Endothelial cell of umbilical vein (primary cell): ENCODE data around the gene ITGA6. TPM values are rescaled to one million over a fixed set of nuclear protein-coding genes. Genes with fewer than 3 reads are reported as not detected.
A peak's percentile ranks its signal among the peaks of the same experiment; 100 is the strongest.

Experiments used
- BruUV-seq: library from RNA; stranded (reverse); fragments of 400-500 nt; replicated peaks from 2 replicates; lab custom pipeline; 2021; lab: Mats Ljungman, UMichigan
- CTCF ChIA-PET: fragments of 300-600, 350-600 bp; sonication (Branson Sonifier 250); formaldehyde crosslinking; loops from one replicate; lab custom pipeline; 2021; ENCODE audit warnings: antibody characterized with exemption, inconsistent platforms; lab: Charles Lee
- POLR2A ChIA-PET: fragments of 300-600, 350-600 bp; sonication (Branson Sonifier 250); formaldehyde crosslinking; loops from one replicate; lab custom pipeline; 2021; ENCODE audit warnings: antibody characterized with exemption, inconsistent platforms; lab: Charles Lee
- DNase-seq: peaks from one replicate; pipeline ENCODE4 v3.0.0-alpha.2; 2011; ENCODE audit warnings: low read depth, low spot score
- FAIRE-seq: peaks from 2 replicates; lab custom pipeline; 2011; peaks lifted over from hg19 to GRCh38; lab: Jason Lieb, UNC
- H2AFZ ChIP-seq: 2 replicates; pipeline ENCODE4 v1.6.0; 2012; ENCODE audit warnings: low read depth, low read length, control low read depth, inconsistent platforms
- H3K27ac ChIP-seq: 2 replicates; pipeline ENCODE4 v1.5.1; 2011; ENCODE audit warnings: low read depth, mild to moderate bottlenecking, control low read depth, low read length, moderate library complexity; ENCODE audit not compliant: insufficient read depth
- H3K27me3 ChIP-seq, 2 experiments: 2 replicates each; pipeline versions ENCODE4 v1.6.0 to v1.6.1; 2011; ENCODE audit warnings: low read length in 2 of 2, mixed read lengths in 1 of 2; ENCODE audit not compliant: control insufficient read depth in 2 of 2, insufficient read depth in 2 of 2
- H3K36me3 ChIP-seq, 2 experiments: 2 replicates in 1 of 2; 3 replicates in 1 of 2; pipeline ENCODE4 v1.5.1; 2011; ENCODE audit warnings: low read length in 2 of 2, mild to moderate bottlenecking in 1 of 2, moderate library complexity in 1 of 2; ENCODE audit not compliant: control insufficient read depth in 2 of 2, insufficient read depth in 2 of 2; ENCODE audit errors: extremely low read depth in 1 of 2
- H3K4me1 ChIP-seq: 3 replicates; pipeline ENCODE4 v1.5.1; 2011; ENCODE audit warnings: mild to moderate bottlenecking, low read length; ENCODE audit not compliant: control insufficient read depth, insufficient read depth; ENCODE audit errors: extremely low read depth
- H3K4me2 ChIP-seq: 2 replicates; pipeline ENCODE4 v1.6.1; 2011; ENCODE audit warnings: low read length, control low read depth, mixed read lengths; ENCODE audit not compliant: insufficient read depth
- H3K4me3 ChIP-seq, 3 experiments: fragments of 200-600 bp in 1 of 3; sonication (generic), shearing (Covaris generic) in 1 of 3; replicated peaks in 1 of 3; 2 replicates each; pipeline ENCODE4 v1.5.1; 2011 to 2016; ENCODE audit warnings: control low read depth in 3 of 3, low read length in 3 of 3, mild to moderate bottlenecking in 2 of 3, inconsistent platforms in 1 of 3, low read depth in 1 of 3, moderate library complexity in 1 of 3; ENCODE audit not compliant: insufficient read depth in 1 of 3
- H3K79me2 ChIP-seq: 2 replicates; pipeline ENCODE4 v1.6.0; 2012; ENCODE audit warnings: low read length, inconsistent platforms; ENCODE audit not compliant: control insufficient read depth, insufficient read depth
- H3K9ac ChIP-seq: replicated peaks from 2 replicates; pipeline ENCODE3; 2011; ENCODE audit warnings: low read length, control low read depth; ENCODE audit not compliant: insufficient read depth; ENCODE audit errors: extremely low read depth
- H3K9me1 ChIP-seq: replicated peaks from 3 replicates; pipeline ENCODE4 v1.6.0; 2011; ENCODE audit warnings: mild to moderate bottlenecking, low read length; ENCODE audit not compliant: control insufficient read depth, insufficient read depth; ENCODE audit errors: extremely low read depth
- H3K9me3 ChIP-seq: replicated peaks from 2 replicates; pipeline ENCODE4 v1.5.1; 2012; ENCODE audit warnings: low read length, inconsistent platforms; ENCODE audit not compliant: control insufficient read depth, insufficient read depth
- H4K20me1 ChIP-seq: replicated peaks from 2 replicates; pipeline ENCODE3; 2011; ENCODE audit warnings: mild to moderate bottlenecking, low read length; ENCODE audit not compliant: control insufficient read depth, insufficient read depth; ENCODE audit errors: extremely low read depth
- FOS ChIP-seq: IDR thresholded peaks from 2 replicates; pipeline ENCODE4 v1.6.1; 2011; ENCODE audit warnings: mild to moderate bottlenecking, low read length, moderate library complexity, borderline replicate concordance; ENCODE audit not compliant: insufficient read depth
- JUN ChIP-seq: IDR thresholded peaks from 2 replicates; pipeline ENCODE4 v1.6.1; 2011; ENCODE audit warnings: borderline replicate concordance, low read depth; ENCODE audit not compliant: insufficient read length, insufficient read depth
- POLR2A ChIP-seq: IDR thresholded peaks from 2 replicates; pipeline ENCODE4 v1.6.1; 2012; ENCODE audit warnings: low read depth, mild to moderate bottlenecking, control low read depth, low read length
- dilution Hi-C: fragments of 300-500 bp; cut with MboI; formaldehyde crosslinking; loops from one replicate; pipeline ENCODE4 v1.15.0; 2019; ENCODE audit warnings: low sequenced_read_pairs; ENCODE audit not compliant: extremely low pct_ligation_motif_present
- intact Hi-C: fragments of 100-400 bp; cut with micrococcal nuclease; formaldehyde crosslinking; loops from one replicate; pipeline ENCODE4 v1.10.0; 2022
- polyA plus RNA-seq, 4 experiments: library from polyadenylated mRNA; depleted of rRNA in 3 of 4; stranded (reverse) in 3 of 4; unstranded in 1 of 4; fragments of >200 nt; gene quantifications; 2 replicates each; pipeline versions ENCODE4 v1.2.1 to v1.2.3, GENCODE V29; 2011 to 2012; ENCODE audit warnings: missing spikeins in 1 of 4
- total RNA-seq: library from RNA; stranded (reverse); gene quantifications from 2 replicates; pipeline ENCODE4 v1.2.3, GENCODE V29; 2021
- TF ChIP-seq, protein P1 (sequence below): IDR thresholded peaks from 2 replicates; pipeline ENCODE4 v1.6.1; 2011; ENCODE audit not compliant: insufficient read depth, insufficient read length
- TF ChIP-seq, protein P2 (sequence below), 2 donors: IDR thresholded peaks; 1 replicate in 1 of 2; 2 replicates in 1 of 2; pipeline ENCODE4 v1.5.1; 2011; ENCODE audit warnings: low read length in 2 of 2, mild to moderate bottlenecking in 2 of 2, moderate library complexity in 2 of 2, control low read depth in 1 of 2, inconsistent platforms in 1 of 2, low read depth in 1 of 2; ENCODE audit not compliant: insufficient read depth in 1 of 2; ENCODE audit errors: extremely low read depth in 1 of 2

ITGA6 gene
- total and polyA plus RNA-seq, 2 donors (not counting 3 experiments of a cell fraction or from before 2014, with no cell fraction given) = 24.9 to 208 TPM

DNA sequence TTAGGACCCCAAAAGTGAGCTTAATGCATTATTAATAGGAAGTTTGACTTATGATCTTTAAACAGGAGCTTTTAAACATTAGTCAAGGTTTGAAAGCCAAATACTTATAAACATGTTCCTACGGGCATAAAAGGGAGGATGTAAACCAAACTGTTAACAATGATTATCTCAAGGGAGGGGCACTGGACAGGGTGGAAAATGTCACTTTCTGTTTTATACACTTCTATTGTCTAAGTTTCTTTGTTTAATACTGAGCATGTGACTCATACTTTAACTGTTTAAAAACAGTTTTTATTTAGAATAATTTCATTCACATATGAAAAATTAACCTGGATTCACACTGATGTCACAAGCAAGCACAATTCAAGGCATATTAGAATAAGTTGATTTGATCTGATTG lies 18.3 kb upstream of the ITGA6 start:
- intact Hi-C loops (loop anchor here (2.0 kb wide), 1 partner anchor 124 kb away; no protein-coding TSS in a partner anchor), dilution Hi-C loops (no loop called here)
- ChIA-PET CTCF (interaction anchor here (0.9 to 1.9 kb wide), 2 partner anchors 23 to 53 kb away, joined by 3 to 6 read pairs; no protein-coding TSS in a partner anchor), POLR2A (no interaction called here)
- no peaks in the 10 kb centered on the region for H3K79me2 ChIP-seq
- peak overlapping the region; percentile 83 for H2AFZ ChIP-seq
- no peak for TF ChIP-seq POLR2A
- TF ChIP-seq JUN = peak; percentile 53
- TF ChIP-seq, protein P1, sequence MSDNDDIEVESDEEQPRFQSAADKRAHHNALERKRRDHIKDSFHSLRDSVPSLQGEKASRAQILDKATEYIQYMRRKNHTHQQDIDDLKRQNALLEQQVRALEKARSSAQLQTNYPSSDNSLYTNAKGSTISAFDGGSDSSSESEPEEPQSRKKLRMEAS = no peak
- peak; percentile 66 for TF ChIP-seq FOS
- TF ChIP-seq, protein P2, sequence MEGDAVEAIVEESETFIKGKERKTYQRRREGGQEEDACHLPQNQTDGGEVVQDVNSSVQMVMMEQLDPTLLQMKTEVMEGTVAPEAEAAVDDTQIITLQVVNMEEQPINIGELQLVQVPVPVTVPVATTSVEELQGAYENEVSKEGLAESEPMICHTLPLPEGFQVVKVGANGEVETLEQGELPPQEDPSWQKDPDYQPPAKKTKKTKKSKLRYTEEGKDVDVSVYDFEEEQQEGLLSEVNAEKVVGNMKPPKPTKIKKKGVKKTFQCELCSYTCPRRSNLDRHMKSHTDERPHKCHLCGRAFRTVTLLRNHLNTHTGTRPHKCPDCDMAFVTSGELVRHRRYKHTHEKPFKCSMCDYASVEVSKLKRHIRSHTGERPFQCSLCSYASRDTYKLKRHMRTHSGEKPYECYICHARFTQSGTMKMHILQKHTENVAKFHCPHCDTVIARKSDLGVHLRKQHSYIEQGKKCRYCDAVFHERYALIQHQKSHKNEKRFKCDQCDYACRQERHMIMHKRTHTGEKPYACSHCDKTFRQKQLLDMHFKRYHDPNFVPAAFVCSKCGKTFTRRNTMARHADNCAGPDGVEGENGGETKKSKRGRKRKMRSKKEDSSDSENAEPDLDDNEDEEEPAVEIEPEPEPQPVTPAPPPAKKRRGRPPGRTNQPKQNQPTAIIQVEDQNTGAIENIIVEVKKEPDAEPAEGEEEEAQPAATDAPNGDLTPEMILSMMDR (IDR thresholded peaks at IDR 0.05; ENCODE audit: extremely low read depth in 1 of 2, insufficient read depth in 1 of 2, low read depth in 1 of 2, low read length in 2 of 2) = no peak
- BruUV-seq = no TSS peak
- H3K27ac ChIP-seq = peak overlapping the region; percentile 21
- H4K20me1 ChIP-seq = no peaks in the 10 kb centered on the region
- FAIRE-seq (peak; percentile 74), DNase-seq (peak; percentile 85)
- peaks cover 33% of the 10 kb centered on the region for H3K4me1 ChIP-seq
- no peak overlapping the region for H3K4me3 ChIP-seq
- H3K4me2 ChIP-seq = peak overlapping the region; percentile 35
- H3K9me1 ChIP-seq = no peaks in the 10 kb centered on the region
- H3K36me3 ChIP-seq = no peaks in the 10 kb centered on the region
- H3K27me3 ChIP-seq = no peaks in the 10 kb centered on the region
- no peaks in the 10 kb centered on the region for H3K9me3 ChIP-seq
- no peak overlapping the region for H3K9ac ChIP-seq
